GM10847 (cell line): ENCODE data around the gene ARHGAP26.

Experiments
- POLR2A ChIP-seq: IDR thresholded peaks from 2 replicates; pipeline ENCODE4 v1.6.1; 2011; ENCODE audit not compliant: insufficient read length; ENCODE audit errors: extremely low read depth

Gene ARHGAP26

DNA sequence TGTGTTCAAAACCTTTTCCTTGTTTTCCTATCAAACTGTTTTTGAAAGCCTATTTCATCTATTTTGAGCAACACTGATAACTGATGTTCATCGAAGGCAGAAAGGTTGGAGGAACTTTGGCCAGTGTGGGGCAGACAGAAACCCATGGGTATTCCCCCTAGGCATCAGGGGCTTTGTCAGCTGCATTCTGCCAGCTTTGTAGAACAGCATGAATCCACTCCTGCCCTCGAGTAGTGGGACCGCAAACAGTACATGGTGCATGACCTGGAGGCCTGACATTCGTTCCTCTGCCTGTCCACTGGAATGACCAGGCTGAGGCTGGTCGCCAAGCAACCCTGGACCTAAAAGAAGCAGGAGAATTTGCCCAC lies 22.7 kb downstream of the ARHGAP26 start:
- no peak for TF ChIP-seq POLR2A

DNA sequence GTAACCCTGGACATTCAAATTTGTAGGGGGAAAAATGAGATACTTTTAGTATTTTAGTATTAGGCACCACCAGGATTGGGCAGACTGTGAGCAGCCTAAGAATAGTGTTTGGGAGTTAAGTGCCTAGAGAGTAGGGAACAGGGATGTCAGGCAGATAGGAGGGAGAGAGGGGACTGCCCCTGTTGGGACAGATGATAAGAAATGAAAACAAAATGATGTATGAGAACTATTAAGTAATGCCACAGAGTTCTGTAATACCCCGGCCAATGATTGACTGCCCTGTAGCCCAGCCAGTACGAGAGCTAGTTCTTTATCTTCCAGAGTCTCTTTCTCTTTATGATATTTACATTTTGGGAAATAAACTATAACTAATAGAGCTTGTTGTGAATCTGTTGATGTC lies 24.4 kb downstream of the ARHGAP26 start:
- TF ChIP-seq POLR2A: no peak

DNA sequence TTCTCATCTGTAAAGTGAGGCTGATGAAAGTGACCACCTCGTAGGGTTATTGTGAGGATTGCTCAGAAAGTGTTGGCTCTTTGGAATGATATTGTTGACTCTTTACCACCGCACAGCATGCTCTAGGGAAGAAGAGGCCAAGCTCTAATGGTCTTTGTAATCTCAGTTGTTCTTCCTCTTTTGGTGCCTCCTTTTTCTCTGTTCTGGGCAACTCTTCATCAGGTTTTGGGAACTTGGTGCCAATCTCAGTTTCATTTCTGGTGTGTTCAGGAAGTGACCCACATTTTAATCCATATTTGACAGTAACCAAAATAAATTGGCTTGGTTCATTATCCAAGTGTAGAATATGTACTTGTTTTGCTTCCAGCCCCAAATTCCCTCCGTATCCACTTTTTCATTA lies 25.1 kb downstream of the ARHGAP26 start:
- TF ChIP-seq POLR2A: no peak

DNA sequence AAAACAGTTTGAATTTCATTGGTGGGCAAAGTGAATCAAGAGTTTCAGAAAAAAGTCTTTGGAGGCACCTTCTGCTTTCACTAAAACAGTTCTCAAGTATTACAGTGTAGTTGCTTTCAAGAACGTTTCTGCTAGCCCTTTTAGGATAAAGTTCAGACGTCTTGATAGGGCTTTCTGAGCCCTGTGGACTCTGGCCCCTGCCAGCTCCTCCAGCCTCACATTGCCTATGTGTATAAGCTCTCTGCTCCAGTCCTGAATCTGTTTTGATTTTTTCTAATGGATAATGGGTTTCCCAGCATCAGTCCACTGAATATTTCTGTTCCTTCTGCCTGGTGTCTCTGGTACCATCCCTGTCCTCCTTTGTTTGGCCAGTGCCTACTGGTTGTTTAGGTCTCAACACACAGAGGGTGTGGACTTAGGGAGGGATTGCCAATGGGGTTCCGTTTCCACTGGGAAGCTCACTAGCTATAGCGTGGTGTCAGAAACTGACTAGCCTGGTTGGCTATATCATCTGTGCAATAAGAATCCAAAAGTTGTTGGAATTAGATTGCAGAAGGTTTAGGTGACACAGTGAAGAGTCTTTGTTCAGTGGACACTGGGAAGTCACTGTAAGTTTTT lies 26.4 kb downstream of the ARHGAP26 start:
- TF ChIP-seq POLR2A: no peak

DNA sequence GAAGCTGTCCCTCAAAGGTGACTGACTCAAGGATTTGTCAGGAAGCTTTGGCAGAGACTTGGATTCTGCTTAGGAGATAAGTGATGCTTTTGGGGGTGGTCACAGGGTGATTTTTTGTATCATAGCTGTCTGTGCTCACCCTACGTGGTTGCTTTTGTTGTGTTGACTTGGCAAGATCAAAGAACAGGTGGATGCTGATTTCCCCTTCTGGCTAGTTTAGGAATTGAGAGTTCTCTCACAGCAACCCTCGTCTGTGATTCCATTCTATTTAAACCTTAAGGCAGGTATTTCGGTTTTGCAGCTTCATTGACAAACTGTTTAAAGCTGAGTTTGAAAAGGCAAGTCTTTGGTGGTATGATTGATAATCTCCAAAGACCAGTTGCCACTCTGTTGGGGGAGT lies 27.2 kb downstream of the ARHGAP26 start:
- TF ChIP-seq POLR2A: no peak

DNA sequence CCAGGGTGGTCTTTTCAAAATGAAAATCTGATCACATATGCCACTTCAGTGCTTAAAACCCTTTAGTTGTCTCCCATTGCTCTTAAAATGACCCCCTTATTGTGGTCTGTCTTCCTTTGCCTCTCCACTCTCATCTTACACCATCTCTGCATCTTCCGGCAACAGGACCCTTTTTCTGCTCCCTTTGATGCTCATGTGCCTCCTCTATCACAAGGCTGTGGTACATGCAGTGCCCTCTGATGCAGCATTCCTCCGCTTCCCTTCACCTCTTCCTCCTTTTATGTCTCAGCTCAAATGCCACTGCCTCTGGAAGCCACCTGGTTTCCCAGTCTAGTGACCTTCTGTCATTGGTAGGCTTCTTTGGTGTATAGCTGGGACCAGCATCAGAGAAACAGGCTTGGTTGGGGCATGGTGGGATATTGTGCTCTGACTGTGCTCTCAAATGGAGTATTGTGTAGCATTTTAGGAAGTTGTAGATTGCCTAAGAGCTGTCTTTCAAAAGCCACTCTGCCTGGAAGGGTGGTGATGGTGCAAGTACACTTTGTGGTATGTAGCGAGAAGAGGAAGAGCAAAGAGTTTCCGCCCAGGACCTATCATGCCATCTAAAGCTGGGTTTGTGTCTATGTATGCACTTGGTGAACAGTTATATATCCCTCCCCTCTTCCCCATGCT lies 28.1 kb downstream of the ARHGAP26 start:
- no peak for TF ChIP-seq POLR2A

DNA sequence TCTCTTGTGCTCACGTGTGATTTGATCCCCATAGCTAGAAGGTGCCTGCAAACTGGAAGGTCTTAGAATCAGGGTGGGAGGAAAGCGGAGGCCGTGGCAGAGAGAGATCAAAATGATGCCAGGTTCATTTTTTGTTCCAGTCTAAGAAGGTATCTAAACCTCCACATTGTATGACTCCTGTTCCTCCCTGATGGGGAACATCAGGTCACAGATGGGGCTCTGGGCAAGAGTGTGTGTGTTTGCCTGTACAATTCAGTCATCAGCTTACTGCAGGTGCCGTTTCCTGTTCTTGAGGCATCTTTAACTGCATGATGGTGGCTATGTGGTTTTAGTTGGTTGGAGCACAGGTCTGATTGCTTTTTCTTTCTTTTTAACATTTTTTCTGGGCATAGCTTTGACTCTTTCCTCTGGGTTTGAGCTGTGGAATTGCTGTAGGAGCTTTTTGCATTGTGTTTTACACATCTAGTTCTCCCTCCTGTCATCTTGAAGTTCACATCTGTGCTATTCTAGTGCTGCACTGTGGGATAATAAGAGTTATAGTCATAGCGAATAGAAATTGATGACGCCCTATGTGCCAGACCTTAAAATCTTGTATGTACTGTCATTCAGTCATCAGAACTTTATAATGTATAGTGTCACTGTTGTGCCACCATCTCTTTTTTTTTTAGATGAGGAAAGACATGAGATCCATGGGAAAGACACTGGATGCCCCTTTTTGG lies 30.8 kb downstream of the ARHGAP26 start:
- TF ChIP-seq POLR2A: no peak

DNA sequence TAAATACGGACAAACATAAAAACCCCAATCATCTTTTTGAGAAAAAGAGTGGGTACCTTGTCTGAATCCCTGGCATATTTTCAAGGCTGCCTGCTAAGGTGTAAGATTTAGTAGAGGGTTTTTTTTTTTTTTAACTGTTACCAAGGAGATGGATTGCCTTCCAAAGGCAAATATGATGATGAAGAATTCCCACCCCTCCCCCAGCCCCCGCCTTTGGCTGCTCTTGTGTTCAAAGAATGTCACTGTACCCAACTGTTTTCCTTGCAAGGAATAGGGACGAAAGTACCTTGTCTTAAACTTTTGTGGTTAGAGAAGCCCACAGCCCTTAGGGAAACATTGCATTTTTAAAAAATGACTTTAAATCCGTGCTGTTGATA lies 31.3 kb downstream of the ARHGAP26 start:
- TF ChIP-seq POLR2A: no peak

DNA sequence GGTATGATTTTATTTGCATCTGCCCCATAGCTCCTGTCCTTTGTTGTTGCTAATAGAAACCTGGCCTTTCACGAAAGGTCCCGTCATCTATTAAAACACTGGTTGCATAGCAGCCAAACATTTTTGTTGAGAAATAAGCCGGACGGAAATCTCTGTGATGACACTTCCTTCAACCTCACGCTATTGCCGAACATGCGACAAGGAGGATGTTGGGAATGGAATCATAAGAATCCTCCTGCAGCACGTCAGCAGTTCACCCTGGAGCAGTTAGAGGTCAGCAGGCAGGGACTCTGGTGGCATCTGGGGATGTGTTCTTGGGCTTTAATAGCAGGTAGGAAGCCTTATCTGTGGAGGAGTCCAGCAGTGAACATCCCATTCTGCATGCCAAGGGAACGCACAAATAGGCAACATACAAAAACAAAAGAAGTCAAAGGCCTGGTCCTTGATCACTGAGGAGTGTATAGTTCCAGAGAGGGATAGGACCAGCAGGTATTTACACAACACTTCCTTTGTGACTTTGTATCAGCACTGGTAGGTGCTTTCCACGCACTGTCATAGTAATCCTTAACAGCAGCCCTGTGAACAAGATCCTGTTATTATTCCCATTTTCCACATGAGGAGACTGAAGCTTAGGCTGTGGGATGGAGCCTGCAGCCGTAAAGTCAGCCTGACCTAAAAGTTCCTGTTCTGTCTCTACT lies 33.4 kb downstream of the ARHGAP26 start:
- TF ChIP-seq POLR2A: no peak

DNA sequence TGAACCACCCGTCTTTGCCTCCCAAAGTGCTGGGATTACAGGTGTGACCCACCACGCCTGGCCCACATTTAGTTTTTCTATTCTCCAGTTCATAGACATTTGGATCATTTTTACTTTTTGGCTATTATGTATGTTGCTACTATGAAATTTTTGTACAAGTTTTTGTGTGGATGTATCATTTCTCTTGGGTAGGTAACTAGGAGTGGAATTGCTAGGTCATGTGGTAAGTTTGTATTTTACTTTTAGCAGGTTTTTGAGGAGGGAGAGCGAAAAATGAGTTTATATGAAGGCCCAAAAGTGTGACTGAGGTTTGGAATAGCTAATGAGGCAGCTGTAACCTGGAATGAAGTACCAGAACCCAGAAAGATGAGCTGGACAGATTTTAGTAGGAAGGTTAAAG lies 35.2 kb downstream of the ARHGAP26 start:
- no peak for TF ChIP-seq POLR2A

DNA sequence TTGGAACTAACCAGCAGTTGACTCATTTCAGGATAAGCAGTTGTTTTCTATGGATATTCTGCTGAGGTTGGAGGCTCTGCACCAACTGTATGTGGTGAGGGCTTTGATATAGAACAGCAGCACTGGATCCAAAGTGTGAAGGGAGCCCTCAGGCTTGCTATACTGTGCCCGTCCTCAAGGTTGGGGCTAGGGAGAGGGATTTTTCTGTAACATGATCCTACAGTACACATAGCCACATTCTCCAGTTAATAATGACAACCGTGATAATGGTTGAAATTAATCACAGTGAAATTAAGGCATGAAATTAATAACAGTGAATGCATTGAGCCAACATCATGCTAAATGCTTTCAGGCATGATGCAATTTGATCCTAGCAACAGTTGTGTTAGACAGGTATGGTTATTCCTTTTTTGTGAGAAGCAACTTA lies 36.7 kb downstream of the ARHGAP26 start:
- no peak for TF ChIP-seq POLR2A

DNA sequence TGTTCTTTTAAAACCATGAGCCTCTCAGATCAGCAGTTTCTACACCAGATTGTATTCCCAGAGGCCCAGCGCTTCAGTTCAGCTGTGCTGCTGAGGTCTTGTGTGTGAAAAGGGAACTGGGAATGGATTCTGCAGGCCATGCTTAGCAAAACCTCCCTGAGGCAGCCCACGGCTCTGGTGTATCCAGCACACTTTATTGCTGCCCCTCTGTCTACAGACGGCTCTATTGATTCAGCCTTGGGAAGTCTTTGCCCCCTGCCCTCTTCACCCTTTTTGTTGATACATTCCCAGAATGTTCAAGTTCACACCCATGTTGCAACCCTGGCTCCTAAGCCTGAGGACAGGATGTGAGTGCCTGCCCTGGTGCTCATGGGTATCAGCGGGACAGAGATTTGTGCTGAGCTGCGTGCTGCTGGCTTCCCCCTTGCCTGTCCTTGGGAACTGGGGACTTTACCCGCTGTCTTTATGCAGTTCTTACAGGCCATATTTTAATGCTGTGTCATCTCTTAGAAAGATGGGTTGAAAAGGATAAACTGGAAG lies 37.3 kb downstream of the ARHGAP26 start:
- no peak for TF ChIP-seq POLR2A

DNA sequence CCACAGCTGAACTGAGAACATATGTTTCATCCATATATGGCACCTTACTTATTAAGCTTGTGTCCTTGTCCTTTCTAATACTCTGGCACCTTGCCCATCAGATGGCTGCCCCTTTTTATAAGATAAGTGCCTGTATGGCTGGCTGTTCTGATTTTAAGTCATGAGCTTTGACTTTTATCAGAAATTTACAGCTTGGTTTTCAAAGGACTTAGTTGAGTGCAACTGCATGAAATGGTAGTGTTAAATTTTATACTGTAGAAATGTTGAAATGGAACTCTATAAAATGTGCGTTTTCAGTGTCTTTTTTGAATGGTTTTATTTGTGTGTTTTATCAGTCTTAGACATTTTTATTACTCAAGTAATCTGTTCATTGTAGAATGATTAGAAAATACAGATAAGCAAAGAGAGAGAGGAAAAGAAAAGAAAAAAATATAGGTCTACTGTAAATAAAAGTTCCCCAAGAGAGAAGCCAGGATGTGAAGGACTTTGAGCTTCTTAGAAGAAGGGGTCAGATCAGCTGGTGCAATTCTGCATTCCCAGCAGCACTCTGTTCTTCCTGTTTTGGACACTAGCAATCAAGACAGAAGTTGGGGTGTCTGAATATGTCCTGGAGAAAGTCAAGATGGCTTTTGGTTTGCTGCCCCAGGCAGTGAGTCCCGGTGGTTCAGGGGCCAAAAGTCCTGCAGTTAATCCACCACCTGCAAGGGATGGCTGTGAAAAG lies 38.9 kb downstream of the ARHGAP26 start:
- no peak for TF ChIP-seq POLR2A

DNA sequence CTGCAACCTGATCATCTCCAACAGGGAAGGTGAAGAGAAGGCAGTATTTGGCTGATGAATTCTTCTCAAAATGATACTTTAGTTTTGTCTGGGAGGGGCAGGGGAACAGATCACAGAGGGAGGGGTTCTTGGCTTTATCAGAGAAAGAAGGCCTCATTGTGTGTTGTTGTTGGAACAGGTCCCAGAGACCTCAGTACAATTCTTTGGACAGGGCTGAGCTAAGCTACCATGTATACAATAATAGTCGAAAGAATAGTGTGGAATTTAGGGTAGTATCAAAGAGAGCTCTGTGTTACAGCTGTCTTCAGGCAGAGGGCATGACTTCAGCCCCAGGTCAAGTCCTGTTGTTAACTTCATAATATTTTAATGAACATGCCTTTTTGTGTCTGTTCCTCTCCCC lies 39.9 kb downstream of the ARHGAP26 start:
- TF ChIP-seq POLR2A: no peak

DNA sequence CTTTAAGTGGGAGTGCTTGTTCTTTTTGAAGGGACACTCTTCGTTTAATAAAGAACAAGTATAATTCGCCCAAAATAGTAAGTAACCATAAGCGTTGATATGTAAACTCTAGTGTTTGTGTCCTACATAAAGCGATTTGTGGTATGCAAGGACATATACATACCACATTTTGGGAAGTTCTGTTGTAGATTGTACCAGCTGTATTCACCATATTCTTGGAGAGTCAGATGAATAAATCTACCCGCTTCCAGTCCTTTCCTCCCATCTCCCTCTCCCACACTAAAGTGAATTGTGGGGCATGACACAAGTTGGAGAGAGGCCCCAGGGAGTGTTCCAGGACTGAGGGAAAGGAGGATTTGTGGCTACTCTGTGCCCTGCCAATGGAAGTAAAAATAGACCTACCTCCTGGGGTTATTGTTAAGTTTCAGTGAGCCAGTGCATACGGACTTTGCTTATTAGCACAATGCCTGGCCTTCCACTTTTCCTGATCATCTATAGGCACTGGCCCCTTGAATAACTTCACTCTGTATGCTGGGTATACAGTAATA lies 40.6 kb downstream of the ARHGAP26 start:
- TF ChIP-seq POLR2A: no peak
